ENCODE results near the gene PDLIM5.

DNA sequence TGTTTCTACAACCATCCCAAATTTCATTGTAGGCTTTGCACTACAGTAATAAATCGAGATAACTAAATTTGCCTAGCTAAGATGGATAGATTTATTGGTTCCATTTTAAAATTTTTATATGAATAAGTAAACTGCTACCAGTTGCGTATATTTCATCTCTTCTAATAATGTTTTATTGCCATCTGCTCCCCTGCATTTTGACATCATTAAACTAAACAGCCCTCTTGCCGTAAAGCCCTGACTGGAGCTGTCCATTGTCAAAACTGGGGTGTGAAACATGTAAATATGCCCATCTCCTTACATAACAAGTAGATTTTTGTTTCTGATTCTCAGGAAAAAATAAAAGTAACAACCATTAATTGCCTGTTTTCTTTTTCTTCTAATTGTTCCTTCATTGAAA, 175.2 kb downstream of the PDLIM5 start:
- TF ChIP-seq, protein P1, sequence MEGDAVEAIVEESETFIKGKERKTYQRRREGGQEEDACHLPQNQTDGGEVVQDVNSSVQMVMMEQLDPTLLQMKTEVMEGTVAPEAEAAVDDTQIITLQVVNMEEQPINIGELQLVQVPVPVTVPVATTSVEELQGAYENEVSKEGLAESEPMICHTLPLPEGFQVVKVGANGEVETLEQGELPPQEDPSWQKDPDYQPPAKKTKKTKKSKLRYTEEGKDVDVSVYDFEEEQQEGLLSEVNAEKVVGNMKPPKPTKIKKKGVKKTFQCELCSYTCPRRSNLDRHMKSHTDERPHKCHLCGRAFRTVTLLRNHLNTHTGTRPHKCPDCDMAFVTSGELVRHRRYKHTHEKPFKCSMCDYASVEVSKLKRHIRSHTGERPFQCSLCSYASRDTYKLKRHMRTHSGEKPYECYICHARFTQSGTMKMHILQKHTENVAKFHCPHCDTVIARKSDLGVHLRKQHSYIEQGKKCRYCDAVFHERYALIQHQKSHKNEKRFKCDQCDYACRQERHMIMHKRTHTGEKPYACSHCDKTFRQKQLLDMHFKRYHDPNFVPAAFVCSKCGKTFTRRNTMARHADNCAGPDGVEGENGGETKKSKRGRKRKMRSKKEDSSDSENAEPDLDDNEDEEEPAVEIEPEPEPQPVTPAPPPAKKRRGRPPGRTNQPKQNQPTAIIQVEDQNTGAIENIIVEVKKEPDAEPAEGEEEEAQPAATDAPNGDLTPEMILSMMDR (IDR thresholded peaks at IDR 0.05), result no peak
- no peak for TF ChIP-seq POLR2A (IDR thresholded peaks at IDR 0.05)

Measured in prostate gland (tissue), 2 donors.